ACHN (cell line): Measurements from ENCODE around the gene MOV10L1.
"Not testable (repeated sequence)": the region's sequence is repeated elsewhere in the genome, so short reads cannot be mapped to it uniquely, and the experiment has no call there.

Experiments
- DNase-seq: peaks from one replicate; pipeline ENCODE4 v3.0.0-alpha.2; 2015
- in situ Hi-C: cut with HindIII; loops from 2 replicates; pipeline ENCODE4 v1.10.0; 2017; ENCODE audit warnings: low sequenced_read_pairs, low pct_ligation_motif_present, low pct_unique_long_range_greater_than_20kb

Gene MOV10L1

GRCh38 chr22:50146439-50147238, 56.8 kb downstream of the MOV10L1 start:
- in situ Hi-C loops, result no loop called here
- peak; percentile 70 for DNase-seq

- DNase-seq, in situ Hi-C loops: not testable (repeated sequence)
Measured at GRCh38 chr22:50147258-50148165, 57.7 kb downstream of the MOV10L1 start.

GRCh38 chr22:50148166-50148500, 58.3 kb downstream of the MOV10L1 start:
- in situ Hi-C loops, result no loop called here
- no peak for DNase-seq

GRCh38 chr22:50148991-50149721, 59.4 kb downstream of the MOV10L1 start:
- DNase-seq, result peak; percentile 87
- in situ Hi-C loops, result no loop called here

GRCh38 chr22:50150161-50151129, 60.6 kb downstream of the MOV10L1 start:
- in situ Hi-C loops, result no loop called here
- DNase-seq, result peak; percentile 28

GRCh38 chr22:50151571-50152537, 62.0 kb downstream of the MOV10L1 start:
- in situ Hi-C loops, result no loop called here
- no peak for DNase-seq

GRCh38 chr22:50153056-50153755, 63.4 kb downstream of the MOV10L1 start:
- DNase-seq, result no peak
- in situ Hi-C loops, result no loop called here

- in situ Hi-C loops, result no loop called here
Measured at GRCh38 chr22:50153756-50154140, 63.9 kb downstream of the MOV10L1 start.

GRCh38 chr22:50157709-50158375, 68.0 kb downstream of the MOV10L1 start:
- in situ Hi-C loops, result no loop called here
- no peak for DNase-seq

More at GRCh38 chr22:50153756-50154140, 63.9 kb downstream of the MOV10L1 start:
- no peak for DNase-seq

- in situ Hi-C loops, result no loop called here
- no peak for DNase-seq
Measured at GRCh38 chr22:50160947-50161346, 71.1 kb downstream of the MOV10L1 start.

GRCh38 chr22:50161508-50162390, 71.9 kb downstream of the MOV10L1 start:
- no peak for DNase-seq

GRCh38 chr22:50162391-50162956, 72.7 kb downstream of the MOV10L1 start:
- DNase-seq, result no peak
- in situ Hi-C loops, result no loop called here

More at GRCh38 chr22:50161508-50162390, 71.9 kb downstream of the MOV10L1 start:
- in situ Hi-C loops, result no loop called here

- no peak for DNase-seq
- in situ Hi-C loops, result no loop called here
Measured at GRCh38 chr22:50165436-50166123, 75.8 kb downstream of the MOV10L1 start.
